ENCODE data around the gene GMFB.

Gene GMFB

GRCh38 chr14:54532111-54533012 lies 43.6 kb upstream of the GMFB start:
- no peak overlapping the region for H3K4me3 ChIP-seq (ENCODE audit: low read depth, low read length)
- no peak for DNase-seq (ENCODE audit: low read depth)
- TF ChIP-seq CTCF (IDR thresholded peaks at IDR 0.05; ENCODE audit: control insufficient read depth, extremely low read depth, insufficient read depth) = no peak

- DNase-seq (ENCODE audit: low read depth) = peak; percentile 75
- H3K4me3 ChIP-seq (ENCODE audit: low read depth, low read length) = no peak overlapping the region
- no peak for TF ChIP-seq CTCF (IDR thresholded peaks at IDR 0.05; ENCODE audit: control insufficient read depth, extremely low read depth, insufficient read depth)
Observed at GRCh38 chr14:54529811-54530210, 41.0 kb upstream of the GMFB start.

GRCh38 chr14:54528973-54529372 lies 40.2 kb upstream of the GMFB start:
- H3K4me3 ChIP-seq (ENCODE audit: low read depth, low read length) = no peak overlapping the region

DNA sequence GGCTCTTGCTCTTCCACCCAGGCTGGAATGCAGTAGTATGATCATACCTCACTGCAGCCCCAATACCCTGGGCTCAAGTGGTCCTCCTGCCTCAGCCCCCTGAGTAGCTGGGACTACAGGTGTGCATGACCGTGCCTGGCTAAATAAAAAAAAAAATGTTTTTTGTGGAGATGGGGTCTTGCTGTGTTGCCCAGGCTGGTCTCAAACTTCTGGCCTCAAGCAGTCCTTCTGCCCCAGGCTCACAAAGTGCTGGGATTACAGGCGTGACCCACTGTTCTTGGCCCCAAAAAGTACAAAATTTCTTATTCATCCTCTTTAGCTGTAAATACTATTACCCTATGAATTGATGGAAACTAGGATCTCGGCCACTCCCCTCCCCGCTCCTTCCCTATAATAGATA lies 35.6 kb upstream of the GMFB start:
- no peak for DNase-seq (ENCODE audit: low read depth)
- no peak overlapping the region for H3K4me3 ChIP-seq (ENCODE audit: low read depth, low read length)
- no peak for TF ChIP-seq CTCF (IDR thresholded peaks at IDR 0.05; ENCODE audit: control insufficient read depth, extremely low read depth, insufficient read depth)

More at GRCh38 chr14:54528973-54529372, 40.2 kb upstream of the GMFB start:
- DNase-seq (ENCODE audit: low read depth) = no peak
- TF ChIP-seq CTCF (IDR thresholded peaks at IDR 0.05; ENCODE audit: control insufficient read depth, extremely low read depth, insufficient read depth) = no peak

DNA sequence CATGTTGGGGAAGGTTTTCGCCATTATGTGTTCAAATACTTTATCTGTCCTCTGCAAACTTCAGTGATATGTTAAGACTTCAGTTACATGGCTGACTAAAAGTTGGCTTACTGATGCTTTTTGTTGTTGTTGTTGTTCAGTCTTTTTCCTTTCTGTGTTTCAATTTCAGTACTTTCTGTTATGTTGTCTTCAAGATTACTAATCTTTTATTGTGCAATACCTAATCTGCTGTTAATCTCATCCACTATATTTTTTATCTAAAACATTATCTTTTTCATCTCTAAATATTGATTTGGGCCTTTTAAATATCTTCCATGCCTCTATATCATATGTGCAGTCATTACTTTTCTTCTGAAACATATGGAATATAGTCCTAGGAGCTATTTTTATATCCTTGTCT lies 27.9 kb upstream of the GMFB start:
- no peak overlapping the region for H3K4me3 ChIP-seq (ENCODE audit: low read depth, low read length)
- no peak for DNase-seq (ENCODE audit: low read depth)

DNA sequence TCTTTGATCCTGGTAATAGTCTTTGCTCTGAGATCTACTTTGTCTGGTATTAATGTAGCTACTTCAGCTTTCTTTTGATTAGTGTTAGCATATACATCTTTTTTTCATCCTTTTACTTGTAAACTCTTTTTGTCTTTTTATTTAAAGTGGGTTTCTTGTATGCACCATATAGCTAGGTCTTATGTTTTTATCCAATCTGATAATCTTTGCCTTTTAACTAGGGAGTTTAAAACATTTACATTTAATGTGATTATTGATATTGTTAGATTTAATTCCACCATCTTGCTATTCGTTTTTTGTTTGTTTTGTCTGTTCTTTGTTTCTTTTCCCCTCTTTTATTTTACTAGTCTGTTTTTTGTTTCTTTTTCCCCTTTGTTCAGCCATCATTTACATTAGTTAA lies 26.9 kb upstream of the GMFB start:
- no peak for DNase-seq (ENCODE audit: low read depth)
- no peak overlapping the region for H3K4me3 ChIP-seq (ENCODE audit: low read depth, low read length)
- TF ChIP-seq CTCF (IDR thresholded peaks at IDR 0.05; ENCODE audit: control insufficient read depth, extremely low read depth, insufficient read depth) = no peak

More for the DNA sequence above, 27.9 kb upstream of the GMFB start:
- no peak for TF ChIP-seq CTCF (IDR thresholded peaks at IDR 0.05; ENCODE audit: control insufficient read depth, extremely low read depth, insufficient read depth)

DNA sequence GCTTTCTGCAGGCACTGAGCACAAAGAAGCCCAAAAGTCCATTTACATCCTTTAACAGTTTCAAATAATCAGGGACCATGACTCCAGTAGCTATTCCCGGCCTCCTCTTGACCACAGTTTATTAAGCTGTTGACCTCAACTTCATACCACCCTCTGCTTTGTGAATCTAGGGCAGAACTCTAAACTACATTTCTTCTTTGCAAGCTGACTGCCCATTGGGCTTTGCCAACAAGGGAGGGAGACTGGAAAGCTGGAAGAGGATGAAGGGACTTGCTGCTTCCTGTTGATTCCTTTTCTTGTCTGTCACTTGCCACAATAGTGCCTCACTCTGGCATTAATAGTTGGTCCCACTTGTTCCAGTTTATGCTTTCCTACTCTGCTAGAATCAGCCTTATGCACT lies 23.6 kb upstream of the GMFB start:
- no peak overlapping the region for H3K4me3 ChIP-seq (ENCODE audit: low read depth, low read length)
- no peak for DNase-seq (ENCODE audit: low read depth)
- TF ChIP-seq CTCF (IDR thresholded peaks at IDR 0.05; ENCODE audit: control insufficient read depth, extremely low read depth, insufficient read depth) = no peak

Data from LNCaP clone FGC (cell line).